ENCODE data around the gene BRD1. TPM values are rescaled to one million over a fixed set of nuclear protein-coding genes. Genes with fewer than 3 reads are reported as not detected.

BRD1 gene
- total RNA-seq, 4 donors from 2014 or later = 44.6 to 74.9 (median 60.4) TPM

- no peak overlapping the region for H3K4me3 ChIP-seq
- WGBS, 2 donors = 80 to 85% methylated on average over 11 of the region's 11 CpGs
- DNase-seq (ENCODE audit: low spot score in 2 of 2) = no peak
- no peak for TF ChIP-seq POLR2A (IDR thresholded peaks at IDR 0.05)
- TF ChIP-seq EP300 (IDR thresholded peaks at IDR 0.05) = no peak
- TF ChIP-seq CTCF (IDR thresholded peaks at IDR 0.05) = no peak
- no peaks in the 10 kb centered on the region for H3K27me3 ChIP-seq
- no peak overlapping the region for H3K27ac ChIP-seq
- no peaks in the 10 kb centered on the region for H3K9me3 ChIP-seq
- peaks cover 3 to 99% (median 33%) of the 10 kb centered on the region in 3 donors for H3K36me3 ChIP-seq
- peaks cover 0 to 41% (median 0%) of the 10 kb centered on the region in 4 donors for H3K4me1 ChIP-seq
Measured at GRCh38 chr22:49795521-49795920, 32.2 kb downstream of the BRD1 start.

GRCh38 chr22:49793871-49794270, 33.8 kb downstream of the BRD1 start:
- Histone ChIP-seq H3K36me3 (peaks cover 3 to 86% (median 33%) of the 10 kb centered on the region in 3 donors), H3K27ac (no peak overlapping the region)
- WGBS, 2 donors = 85 to 86% methylated on average over 23 of the region's 23 CpGs

GRCh38 chr22:49793296-49793695, 34.4 kb downstream of the BRD1 start:
- TF ChIP-seq POLR2A (IDR thresholded peaks at IDR 0.05) = no peak
- TF ChIP-seq CTCF (IDR thresholded peaks at IDR 0.05) = no peak
- no peak for TF ChIP-seq EP300 (IDR thresholded peaks at IDR 0.05)
- H3K27ac ChIP-seq = no peak overlapping the region

More at GRCh38 chr22:49793871-49794270, 33.8 kb downstream of the BRD1 start:
- DNase-seq (ENCODE audit: low spot score in 2 of 2) = no peak
- no peaks in the 10 kb centered on the region for H3K27me3 ChIP-seq
- TF ChIP-seq EP300 (IDR thresholded peaks at IDR 0.05) = no peak
- TF ChIP-seq CTCF (IDR thresholded peaks at IDR 0.05) = no peak
- TF ChIP-seq POLR2A (IDR thresholded peaks at IDR 0.05) = no peak
- H3K9me3 ChIP-seq = no peaks in the 10 kb centered on the region
- no peak overlapping the region for H3K4me3 ChIP-seq
- peaks cover 0 to 48% (median 14%) of the 10 kb centered on the region in 4 donors for H3K4me1 ChIP-seq

GRCh38 chr22:49792107-49792506, 35.6 kb downstream of the BRD1 start:
- Histone ChIP-seq H3K27ac (no peak overlapping the region), H3K27me3 (no peaks in the 10 kb centered on the region), H3K4me3 (no peak overlapping the region), H3K4me1 (peaks cover 0 to 66% (median 28%) of the 10 kb centered on the region in 4 donors), H3K9me3 (no peaks in the 10 kb centered on the region), H3K36me3 (peaks cover 3 to 77% (median 23%) of the 10 kb centered on the region in 3 donors)
- no peak for TF ChIP-seq EP300 (IDR thresholded peaks at IDR 0.05)
- TF ChIP-seq CTCF (IDR thresholded peaks at IDR 0.05) = no peak
- no peak for TF ChIP-seq POLR2A (IDR thresholded peaks at IDR 0.05)
- no peak for DNase-seq (ENCODE audit: low spot score in 2 of 2)
- WGBS, 2 donors = 89 to 90% methylated on average over 10 of the region's 10 CpGs

More at GRCh38 chr22:49793296-49793695, 34.4 kb downstream of the BRD1 start:
- DNase-seq (ENCODE audit: low spot score in 2 of 2) = no peak
- peaks cover 0 to 54% (median 20%) of the 10 kb centered on the region in 4 donors for H3K4me1 ChIP-seq
- H3K4me3 ChIP-seq = no peak overlapping the region
- WGBS, 2 donors = 81 to 84% methylated on average over 10 of the region's 10 CpGs
- H3K9me3 ChIP-seq = no peaks in the 10 kb centered on the region
- H3K27me3 ChIP-seq = no peaks in the 10 kb centered on the region
- H3K36me3 ChIP-seq = peaks cover 3 to 81% (median 30%) of the 10 kb centered on the region in 3 donors

GRCh38 chr22:49791682-49792081, 36.0 kb downstream of the BRD1 start:
- Histone ChIP-seq H3K27ac (no peak overlapping the region), H3K4me3 (no peak overlapping the region), H3K27me3 (no peaks in the 10 kb centered on the region), H3K36me3 (peaks cover 3 to 77% (median 19%) of the 10 kb centered on the region in 3 donors), H3K9me3 (no peaks in the 10 kb centered on the region), H3K4me1 (peaks cover 0 to 70% (median 28%) of the 10 kb centered on the region in 4 donors)
- WGBS, 2 donors = 86 to 89% methylated on average over 10 of the region's 10 CpGs
- no peak for DNase-seq (ENCODE audit: low spot score in 2 of 2)
- TF ChIP-seq CTCF (IDR thresholded peaks at IDR 0.05) (no peak), EP300 (IDR thresholded peaks at IDR 0.05) (no peak), POLR2A (IDR thresholded peaks at IDR 0.05) (no peak)
